ENCODE data around the gene SRSF5. TPM values are rescaled to one million over a fixed set of nuclear protein-coding genes. Genes with fewer than 3 reads are reported as not detected.
"Not testable (repeated sequence)": the region's sequence is repeated elsewhere in the genome, so short reads cannot be mapped to it uniquely, and the experiment has no call there.

Gene SRSF5
- total RNA-seq, 1 experiment from 2014 or later, result 310 TPM

DNA sequence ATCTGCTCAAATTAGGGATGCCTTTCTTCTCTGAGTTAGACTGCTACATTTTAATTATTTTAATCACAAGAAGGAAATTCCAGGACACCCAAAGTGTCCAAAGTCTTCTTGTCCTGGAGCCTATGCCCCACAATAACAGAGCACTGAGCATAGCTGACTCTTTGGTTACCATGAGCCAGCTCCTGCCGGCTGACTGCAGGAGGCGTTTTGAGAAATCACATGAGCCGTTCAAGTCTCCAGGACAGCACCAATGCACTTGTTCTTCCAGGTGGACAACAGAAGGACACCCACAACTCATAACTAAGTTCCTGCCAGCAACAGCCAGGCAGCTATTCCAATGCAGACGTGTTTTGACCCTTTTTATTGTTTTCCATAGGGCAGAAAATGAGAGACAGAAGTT, 46.0 kb upstream of the SRSF5 start:
- Mint-ChIP-seq H3K36me3 (ENCODE audit: insufficient read depth, unreplicated experiment) (no peaks in the 10 kb centered on the region), H3K27ac (ENCODE audit: unreplicated experiment) (no peak overlapping the region), H3K4me1 (ENCODE audit: low read depth, unreplicated experiment) (no peaks in the 10 kb centered on the region), H3K27me3 (ENCODE audit: insufficient read depth, unreplicated experiment) (no peaks in the 10 kb centered on the region), H3K4me3 (ENCODE audit: unreplicated experiment) (no peak overlapping the region), H3K9me3 (ENCODE audit: unreplicated experiment) (no peaks in the 10 kb centered on the region)
- ChIA-PET POLR2A (no interaction called here), CTCF (no interaction called here)
- no peak for DNase-seq
- Histone ChIP-seq H3K4me3 (ENCODE audit: low read depth, low read length) (no peak overlapping the region), H3K9me3 (no peaks in the 10 kb centered on the region), H3K27me3 (replicated peaks; ENCODE audit: control insufficient read depth, insufficient read depth, low read length) (no peaks in the 10 kb centered on the region), H3K36me3 (ENCODE audit: control insufficient read depth, insufficient read depth, low read length) (no peaks in the 10 kb centered on the region), H3K4me1 (no peaks in the 10 kb centered on the region)
- BruUV-seq (replicated peaks), result no TSS peak
- intact Hi-C loops (cut with micrococcal nuclease; ENCODE audit: unreplicated experiment), result no loop called here
- TF ChIP-seq, protein P1, sequence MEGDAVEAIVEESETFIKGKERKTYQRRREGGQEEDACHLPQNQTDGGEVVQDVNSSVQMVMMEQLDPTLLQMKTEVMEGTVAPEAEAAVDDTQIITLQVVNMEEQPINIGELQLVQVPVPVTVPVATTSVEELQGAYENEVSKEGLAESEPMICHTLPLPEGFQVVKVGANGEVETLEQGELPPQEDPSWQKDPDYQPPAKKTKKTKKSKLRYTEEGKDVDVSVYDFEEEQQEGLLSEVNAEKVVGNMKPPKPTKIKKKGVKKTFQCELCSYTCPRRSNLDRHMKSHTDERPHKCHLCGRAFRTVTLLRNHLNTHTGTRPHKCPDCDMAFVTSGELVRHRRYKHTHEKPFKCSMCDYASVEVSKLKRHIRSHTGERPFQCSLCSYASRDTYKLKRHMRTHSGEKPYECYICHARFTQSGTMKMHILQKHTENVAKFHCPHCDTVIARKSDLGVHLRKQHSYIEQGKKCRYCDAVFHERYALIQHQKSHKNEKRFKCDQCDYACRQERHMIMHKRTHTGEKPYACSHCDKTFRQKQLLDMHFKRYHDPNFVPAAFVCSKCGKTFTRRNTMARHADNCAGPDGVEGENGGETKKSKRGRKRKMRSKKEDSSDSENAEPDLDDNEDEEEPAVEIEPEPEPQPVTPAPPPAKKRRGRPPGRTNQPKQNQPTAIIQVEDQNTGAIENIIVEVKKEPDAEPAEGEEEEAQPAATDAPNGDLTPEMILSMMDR (IDR thresholded peaks at IDR 0.05; ENCODE audit: insufficient read depth in 1 of 2, low read depth in 1 of 2, low read length in 1 of 2, severe bottlenecking in 1 of 2, unreplicated experiment in 1 of 2), result no peak

DNA sequence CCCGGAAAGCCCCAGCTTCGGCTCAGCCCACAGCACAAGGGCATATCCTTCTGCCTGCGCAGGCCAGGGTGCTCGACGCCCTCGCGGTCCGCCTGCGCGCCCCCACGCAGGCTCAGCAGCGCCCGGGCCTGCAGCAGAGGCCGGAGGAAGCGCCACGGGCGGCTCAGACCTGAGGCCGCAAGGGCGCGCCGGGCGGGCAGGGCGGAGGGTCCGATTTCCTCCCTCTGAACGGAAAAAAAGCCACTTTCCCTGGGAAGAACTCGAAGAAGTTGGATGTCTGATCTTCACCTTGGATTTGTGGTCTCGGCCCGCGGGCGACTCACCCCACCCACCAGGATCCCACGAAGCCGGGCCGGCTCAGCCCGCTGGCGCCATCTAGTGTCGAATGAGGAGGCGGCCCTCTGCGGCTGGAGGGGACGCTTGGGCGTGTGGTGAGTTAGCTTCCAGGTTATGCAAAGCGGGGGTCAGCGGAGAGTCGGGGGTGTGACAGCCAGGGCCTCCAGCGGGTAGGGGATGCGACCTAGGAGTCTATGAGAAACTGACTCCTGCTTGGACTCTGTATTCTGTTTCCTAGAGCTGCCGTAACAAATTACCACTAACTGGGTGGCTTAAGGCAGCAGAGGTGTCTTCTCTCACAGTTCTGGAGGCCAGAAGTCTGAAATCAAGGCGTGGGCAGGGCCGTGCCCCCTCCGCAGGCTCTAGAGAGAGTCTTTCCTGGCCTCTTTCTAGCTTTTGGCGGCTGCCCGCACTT, 40.0 kb upstream of the SRSF5 start:
- peak overlapping the region; percentile 67 for H3K4me3 Mint-ChIP-seq (ENCODE audit: unreplicated experiment)
- no peaks in the 10 kb centered on the region for H3K4me1 Mint-ChIP-seq (ENCODE audit: low read depth, unreplicated experiment)
- H3K9me3 Mint-ChIP-seq (ENCODE audit: unreplicated experiment), result no peaks in the 10 kb centered on the region
- intact Hi-C loops (cut with micrococcal nuclease; ENCODE audit: unreplicated experiment), result loop anchor here (1.0 kb wide), 2 partner anchors 124 to 142 kb away; no protein-coding TSS in a partner anchor
- H3K4me3 ChIP-seq (ENCODE audit: low read depth, low read length), result peak overlapping the region; percentile 45
- H3K27me3 ChIP-seq (replicated peaks; ENCODE audit: control insufficient read depth, insufficient read depth, low read length), result no peaks in the 10 kb centered on the region
- H3K27me3 Mint-ChIP-seq (ENCODE audit: insufficient read depth, unreplicated experiment), result no peaks in the 10 kb centered on the region
- peak; percentile 67 to 85 for DNase-seq
- no TSS peak for BruUV-seq (replicated peaks)
- no peaks in the 10 kb centered on the region for H3K36me3 ChIP-seq (ENCODE audit: control insufficient read depth, insufficient read depth, low read length)
- ChIA-PET CTCF (interaction anchor here (0.5 to 2.0 kb wide), 5 partner anchors 10 to 142 kb away, joined by 3 to 10 read pairs (median 5); no protein-coding TSS in a partner anchor), POLR2A (interaction anchor here (0.5 kb wide), 1 partner anchor 631 kb away, joined by 9 read pairs; no protein-coding TSS in a partner anchor)
- H3K36me3 Mint-ChIP-seq (ENCODE audit: insufficient read depth, unreplicated experiment), result no peaks in the 10 kb centered on the region
- TF ChIP-seq, protein P1 (IDR thresholded peaks at IDR 0.05; ENCODE audit: insufficient read depth in 1 of 2, low read depth in 1 of 2, low read length in 1 of 2, severe bottlenecking in 1 of 2, unreplicated experiment in 1 of 2), result peak; percentile 94 to 97
- H3K9me3 ChIP-seq, result no peaks in the 10 kb centered on the region
- 0 out of 2 replicates have a peak, but pooled peaks cover 4% of the 10 kb centered on the region for H3K4me1 ChIP-seq
- H3K27ac Mint-ChIP-seq (ENCODE audit: unreplicated experiment), result no peak overlapping the region

DNA sequence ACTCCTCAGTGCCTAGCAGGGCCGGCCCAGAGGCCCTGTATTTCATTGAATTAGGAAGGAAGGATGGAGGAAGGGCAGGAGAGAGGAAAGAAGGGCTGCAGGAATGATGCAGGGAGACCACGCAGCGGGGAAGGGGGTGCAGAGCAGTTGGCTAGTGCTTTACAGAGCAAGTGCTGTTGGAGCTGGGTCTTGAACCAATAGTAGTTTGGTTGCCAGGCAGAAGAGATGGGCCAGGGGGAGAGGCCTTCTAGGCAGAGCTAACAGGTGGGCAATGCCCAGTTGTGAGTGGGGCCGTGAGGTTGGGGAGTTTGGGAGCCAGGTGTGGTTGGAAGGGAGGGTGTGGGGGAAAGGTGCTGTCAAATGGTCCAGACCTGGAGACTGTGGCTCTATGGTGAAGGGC, 39.1 kb upstream of the SRSF5 start:
- POLR2A ChIA-PET, result no interaction called here
- no peak overlapping the region for H3K27ac Mint-ChIP-seq (ENCODE audit: unreplicated experiment)

DNA sequence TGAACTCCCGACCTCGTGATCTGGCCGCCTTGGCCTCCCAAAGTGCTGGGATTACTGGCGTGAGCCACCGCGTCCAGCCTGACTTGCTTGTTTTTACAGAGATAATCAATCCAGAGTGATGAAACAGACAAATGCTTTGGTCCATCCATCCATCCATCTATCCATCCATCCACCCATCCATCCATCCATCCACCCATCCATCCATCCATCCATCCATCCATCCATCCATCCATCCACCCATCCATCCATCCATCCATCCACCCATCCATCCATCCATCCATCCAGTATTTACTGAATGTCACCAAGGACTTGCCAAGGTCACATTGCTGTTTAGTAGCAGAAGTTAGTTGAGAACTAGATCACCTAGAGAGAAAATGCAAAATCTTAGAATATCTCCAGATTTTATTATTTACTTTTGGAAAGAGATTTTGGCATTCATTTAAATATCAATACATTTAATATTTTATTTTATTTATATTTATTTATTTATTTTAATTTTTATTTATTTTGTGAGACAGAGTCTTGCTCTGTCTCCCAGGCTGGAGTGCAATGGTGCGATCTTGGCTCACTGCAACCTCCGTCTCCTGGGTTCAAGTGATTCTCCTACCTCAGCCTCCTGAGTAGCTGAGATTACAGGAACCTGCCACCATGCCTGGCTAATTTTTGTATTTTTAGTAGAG, 34.9 kb upstream of the SRSF5 start:
- H3K4me1 ChIP-seq; H3K27me3 ChIP-seq (replicated peaks; ENCODE audit: control insufficient read depth, insufficient read depth, low read length); DNase-seq; H3K9me3 Mint-ChIP-seq (ENCODE audit: unreplicated experiment); H3K4me1 Mint-ChIP-seq (ENCODE audit: low read depth, unreplicated experiment); POLR2A ChIA-PET; H3K27ac Mint-ChIP-seq (ENCODE audit: unreplicated experiment); H3K36me3 Mint-ChIP-seq (ENCODE audit: insufficient read depth, unreplicated experiment); H3K36me3 ChIP-seq (ENCODE audit: control insufficient read depth, insufficient read depth, low read length); H3K4me3 ChIP-seq (ENCODE audit: low read depth, low read length); H3K4me3 Mint-ChIP-seq (ENCODE audit: unreplicated experiment); H3K27me3 Mint-ChIP-seq (ENCODE audit: insufficient read depth, unreplicated experiment); H3K9me3 ChIP-seq; BruUV-seq (replicated peaks): not testable (repeated sequence)
- CTCF ChIA-PET, result interaction anchor here (0.7 to 1.6 kb wide), 4 partner anchors 24 to 192 kb away, joined by 3 to 16 read pairs (median 5); partner anchors contain the start of gene SLC10A1
- intact Hi-C loops (cut with micrococcal nuclease; ENCODE audit: unreplicated experiment), result loop anchor here (1.0 to 2.0 kb wide), 4 partner anchors 35 to 343 kb away; partner anchors contain the start of gene SRSF5

More for the DNA sequence above, 39.1 kb upstream of the SRSF5 start:
- Mint-ChIP-seq H3K9me3 (ENCODE audit: unreplicated experiment) (no peaks in the 10 kb centered on the region), H3K36me3 (ENCODE audit: insufficient read depth, unreplicated experiment) (no peaks in the 10 kb centered on the region), H3K27me3 (ENCODE audit: insufficient read depth, unreplicated experiment) (no peaks in the 10 kb centered on the region), H3K4me3 (ENCODE audit: unreplicated experiment) (no peak overlapping the region), H3K4me1 (ENCODE audit: low read depth, unreplicated experiment) (no peaks in the 10 kb centered on the region)
- intact Hi-C loops (cut with micrococcal nuclease; ENCODE audit: unreplicated experiment), result loop anchor here (1.0 kb wide), 2 partner anchors 125 to 143 kb away; no protein-coding TSS in a partner anchor
- no peak for DNase-seq
- CTCF ChIA-PET, result interaction anchor here (1.0 to 2.0 kb wide), 3 partner anchors 122 to 143 kb away, joined by 5 to 10 read pairs (median 5); no protein-coding TSS in a partner anchor
- TF ChIP-seq, protein P1 (IDR thresholded peaks at IDR 0.05; ENCODE audit: insufficient read depth in 1 of 2, low read depth in 1 of 2, low read length in 1 of 2, severe bottlenecking in 1 of 2, unreplicated experiment in 1 of 2), result no peak
- BruUV-seq (replicated peaks), result no TSS peak
- Histone ChIP-seq H3K9me3 (no peaks in the 10 kb centered on the region), H3K4me3 (ENCODE audit: low read depth, low read length) (no peak overlapping the region), H3K36me3 (ENCODE audit: control insufficient read depth, insufficient read depth, low read length) (no peaks in the 10 kb centered on the region), H3K27me3 (replicated peaks; ENCODE audit: control insufficient read depth, insufficient read depth, low read length) (no peaks in the 10 kb centered on the region), H3K4me1 (0 out of 2 replicates have a peak, but pooled peaks cover 4% of the 10 kb centered on the region)
